Limb (tissue), 2 donors: ENCODE data around the gene PRIMA1.
A peak's percentile ranks its signal among the peaks of the same experiment; 100 is the strongest.

Experiments
- DNase-seq, 2 donors: peaks; one replicate each; pipeline ENCODE4 v3.0.0-alpha.2; 2016; ENCODE audit errors: extremely low spot score in 2 of 2

The PRIMA1 gene

GRCh38 chr14:93757206-93757605 is 31.1 kb downstream of the PRIMA1 start:
- no peak for DNase-seq

GRCh38 chr14:93753647-93754046 is 34.6 kb downstream of the PRIMA1 start:
- DNase-seq: no peak

- no peak for DNase-seq
These were observed 35.2 kb downstream of the PRIMA1 start for GRCh38 chr14:93752980-93753561.

- DNase-seq: no peak
These were observed 36.2 kb downstream of the PRIMA1 start for GRCh38 chr14:93751946-93752655.

- DNase-seq: no peak
These were observed 39.2 kb downstream of the PRIMA1 start for GRCh38 chr14:93749076-93749420.

GRCh38 chr14:93748208-93749075 is 39.8 kb downstream of the PRIMA1 start:
- DNase-seq: no peak

GRCh38 chr14:93747560-93747959 is 40.7 kb downstream of the PRIMA1 start:
- no peak for DNase-seq

GRCh38 chr14:93747102-93747501 is 41.2 kb downstream of the PRIMA1 start:
- no peak for DNase-seq

- no peak for DNase-seq
These were observed 42.5 kb downstream of the PRIMA1 start for GRCh38 chr14:93745603-93746273.

- no peak for DNase-seq
These were observed 43.4 kb downstream of the PRIMA1 start for GRCh38 chr14:93744876-93745275.

- no peak for DNase-seq
These were observed 44.1 kb downstream of the PRIMA1 start for GRCh38 chr14:93744176-93744575.

- DNase-seq: no peak
These were observed 44.8 kb downstream of the PRIMA1 start for GRCh38 chr14:93743270-93744060.

- DNase-seq: peak in 1 of 2 donors; percentile 12
These were observed 45.5 kb downstream of the PRIMA1 start for GRCh38 chr14:93742761-93743160.

- no peak for DNase-seq
These were observed 46.6 kb downstream of the PRIMA1 start for GRCh38 chr14:93741556-93742230.

- DNase-seq: no peak
These were observed 50.7 kb downstream of the PRIMA1 start for GRCh38 chr14:93737634-93738033.

GRCh38 chr14:93736378-93737014 is 51.8 kb downstream of the PRIMA1 start:
- no peak for DNase-seq

- no peak for DNase-seq
These were observed 53.1 kb downstream of the PRIMA1 start for GRCh38 chr14:93735206-93735605.

GRCh38 chr14:93734086-93734822 is 54.0 kb downstream of the PRIMA1 start:
- no peak for DNase-seq

GRCh38 chr14:93733631-93734030 is 54.7 kb downstream of the PRIMA1 start:
- no peak for DNase-seq
